ENCODE results near the gene CACNA1F.

Gene CACNA1F

DNA sequence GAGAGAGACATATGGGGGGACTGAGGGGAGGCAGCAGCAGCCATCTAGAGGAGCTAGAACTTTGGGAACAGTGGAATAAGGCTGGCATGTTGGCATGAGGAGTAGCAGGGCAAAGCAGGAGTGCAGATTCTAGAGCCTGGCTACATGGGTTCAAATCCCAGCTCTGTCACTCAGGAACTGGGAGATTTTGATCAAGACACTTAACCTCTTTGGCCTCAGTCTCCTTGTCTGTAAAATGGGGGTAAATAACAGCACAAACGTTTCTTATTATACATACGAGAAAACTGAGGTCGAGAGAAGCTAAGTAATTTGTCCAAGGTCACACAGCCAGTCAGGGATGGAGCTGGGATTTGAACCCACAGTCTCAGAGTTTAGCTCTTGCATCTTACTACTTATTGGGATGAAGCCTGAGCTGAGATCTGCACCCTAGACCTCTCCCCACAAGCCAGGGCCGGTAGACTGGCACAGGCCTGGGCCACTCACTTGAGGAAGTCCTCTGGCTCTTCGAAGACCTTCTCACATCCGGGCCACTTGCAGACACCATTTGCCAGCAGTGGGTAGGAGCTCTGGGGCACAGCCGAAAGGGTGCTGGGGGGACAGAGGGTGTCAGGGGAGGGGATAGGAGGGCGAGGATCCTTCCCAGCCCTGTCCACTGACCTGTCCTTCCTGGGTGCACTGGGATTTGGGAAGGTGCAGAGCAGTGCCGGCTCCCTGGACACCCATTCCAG lies 23.3 kb upstream of the CACNA1F start:
- no peak overlapping the region for H3K9ac ChIP-seq (ENCODE audit: low read depth, low read length)
- H3K4me2 ChIP-seq (ENCODE audit: low read length) = no peak overlapping the region
- H3K9me3 ChIP-seq (replicated peaks; ENCODE audit: low read length) = no peaks in the 10 kb centered on the region
- H3K4me3 ChIP-seq (ENCODE audit: low read length) = no peak overlapping the region
- H3K27me3 ChIP-seq (ENCODE audit: control insufficient read depth, insufficient read depth, low read length) = no peaks in the 10 kb centered on the region
- H3K36me3 ChIP-seq (ENCODE audit: insufficient read depth, low read length) = no peaks in the 10 kb centered on the region
- H3K4me1 ChIP-seq (ENCODE audit: control insufficient read depth, insufficient read depth, low read length) = no peaks in the 10 kb centered on the region

DNA sequence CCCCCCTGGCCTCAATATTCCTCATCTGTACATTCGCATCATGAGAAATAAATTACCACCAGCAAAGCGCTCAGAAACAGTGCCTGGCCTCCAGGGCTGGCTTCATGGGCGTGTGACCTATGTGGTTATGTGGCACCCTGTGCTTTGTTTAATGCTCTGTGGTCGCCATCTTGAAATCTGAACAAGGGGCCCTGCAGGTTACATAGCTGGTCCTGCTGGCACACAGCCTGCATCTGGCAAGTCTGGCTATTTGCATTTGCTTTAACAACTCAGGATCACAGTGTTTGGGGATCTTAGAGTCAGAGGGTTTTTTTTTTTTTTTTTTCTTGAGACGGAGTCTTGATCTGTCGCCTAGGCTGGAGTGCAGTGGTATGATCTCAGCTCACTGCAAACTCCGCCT lies 21.5 kb upstream of the CACNA1F start:
- no peak overlapping the region for H3K4me2 ChIP-seq (ENCODE audit: low read length)
- H3K36me3 ChIP-seq (ENCODE audit: insufficient read depth, low read length) = no peaks in the 10 kb centered on the region
- no peaks in the 10 kb centered on the region for H3K27me3 ChIP-seq (ENCODE audit: control insufficient read depth, insufficient read depth, low read length)
- H3K4me1 ChIP-seq (ENCODE audit: control insufficient read depth, insufficient read depth, low read length) = no peaks in the 10 kb centered on the region
- H3K9ac ChIP-seq (ENCODE audit: low read depth, low read length) = no peak overlapping the region
- H3K4me3 ChIP-seq (ENCODE audit: low read length) = no peak overlapping the region
- H3K9me3 ChIP-seq (replicated peaks; ENCODE audit: low read length) = no peaks in the 10 kb centered on the region

DNA sequence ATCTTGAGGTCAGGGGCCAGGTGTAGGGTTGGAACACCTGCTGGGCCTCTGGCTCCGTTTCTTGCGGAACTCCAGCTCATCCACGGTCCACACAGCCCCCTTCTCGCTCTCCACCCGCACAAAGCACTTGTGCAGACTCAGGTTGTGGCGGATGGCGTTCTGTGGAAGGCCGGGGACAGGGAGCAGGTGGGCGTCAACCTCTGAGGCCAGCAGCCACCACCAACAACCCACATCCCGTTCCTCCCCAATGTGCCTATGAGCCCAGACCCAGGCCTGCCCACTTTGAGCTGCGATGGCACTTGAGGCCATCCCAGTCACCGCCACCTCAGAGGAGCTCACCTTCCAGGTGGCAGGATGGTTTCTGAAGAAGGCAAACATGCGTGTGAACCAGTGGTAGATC lies 18.2 kb upstream of the CACNA1F start:
- H3K9ac ChIP-seq (ENCODE audit: low read depth, low read length) = no peak overlapping the region

DNA sequence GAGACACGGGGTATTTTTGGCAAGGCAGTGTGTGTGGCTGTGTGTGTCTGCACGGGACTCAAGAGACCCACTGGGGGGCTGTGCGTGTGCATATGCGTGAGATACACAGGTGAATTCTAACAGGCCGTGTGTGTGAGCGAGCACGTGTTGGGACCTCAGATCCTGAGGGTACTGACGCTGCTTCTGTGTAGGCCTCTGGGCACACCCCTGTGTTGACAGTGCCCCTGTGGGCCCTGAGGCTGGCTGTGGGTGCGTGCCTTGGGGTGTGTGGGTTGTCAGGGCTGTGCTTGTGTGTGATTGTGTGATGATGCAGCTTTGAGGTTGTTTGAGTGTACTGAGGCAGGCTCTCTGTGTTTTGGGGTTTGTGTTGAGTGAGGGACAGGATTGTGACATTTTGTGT lies 17.4 kb upstream of the CACNA1F start:
- Histone ChIP-seq H3K9me3 (replicated peaks; ENCODE audit: low read length) (no peaks in the 10 kb centered on the region), H3K4me3 (ENCODE audit: low read length) (no peak overlapping the region), H3K9ac (ENCODE audit: low read depth, low read length) (no peak overlapping the region), H3K4me2 (ENCODE audit: low read length) (no peak overlapping the region), H3K4me1 (ENCODE audit: control insufficient read depth, insufficient read depth, low read length) (no peaks in the 10 kb centered on the region), H3K36me3 (ENCODE audit: insufficient read depth, low read length) (peaks cover 8% of the 10 kb centered on the region), H3K27me3 (ENCODE audit: control insufficient read depth, insufficient read depth, low read length) (no peaks in the 10 kb centered on the region)

More for the DNA sequence above, 18.2 kb upstream of the CACNA1F start:
- Histone ChIP-seq H3K27me3 (ENCODE audit: control insufficient read depth, insufficient read depth, low read length) (no peaks in the 10 kb centered on the region), H3K9me3 (replicated peaks; ENCODE audit: low read length) (no peaks in the 10 kb centered on the region), H3K36me3 (ENCODE audit: insufficient read depth, low read length) (peaks cover 8% of the 10 kb centered on the region), H3K4me1 (ENCODE audit: control insufficient read depth, insufficient read depth, low read length) (no peaks in the 10 kb centered on the region), H3K4me3 (ENCODE audit: low read length) (no peak overlapping the region), H3K4me2 (ENCODE audit: low read length) (no peak overlapping the region)

DNA sequence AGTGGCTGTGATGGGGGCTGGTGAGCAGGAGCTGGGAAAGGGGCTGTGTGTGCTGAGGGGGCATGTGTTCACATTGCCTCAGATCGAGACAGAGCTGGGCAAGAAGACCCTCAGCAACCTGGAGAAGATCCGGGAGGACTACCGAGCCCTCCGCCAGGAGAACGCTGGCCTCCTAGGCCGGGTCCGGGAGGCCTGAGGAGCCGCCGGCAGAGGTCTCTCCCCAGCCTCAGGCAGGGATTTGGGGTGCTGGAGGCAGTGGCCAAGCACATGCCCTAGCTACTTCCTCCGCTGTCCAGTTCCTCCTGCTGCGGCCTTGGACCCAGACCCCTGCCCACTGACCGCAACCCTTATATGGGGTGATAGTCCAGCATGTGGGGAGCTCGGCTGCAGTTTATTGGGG lies 16.9 kb upstream of the CACNA1F start:
- no peaks in the 10 kb centered on the region for H3K27me3 ChIP-seq (ENCODE audit: control insufficient read depth, insufficient read depth, low read length)
- no peak overlapping the region for H3K4me3 ChIP-seq (ENCODE audit: low read length)
- H3K4me1 ChIP-seq (ENCODE audit: control insufficient read depth, insufficient read depth, low read length) = no peaks in the 10 kb centered on the region
- peaks cover 8% of the 10 kb centered on the region for H3K36me3 ChIP-seq (ENCODE audit: insufficient read depth, low read length)
- H3K9me3 ChIP-seq (replicated peaks; ENCODE audit: low read length) = no peaks in the 10 kb centered on the region
- no peak overlapping the region for H3K4me2 ChIP-seq (ENCODE audit: low read length)
- no peak overlapping the region for H3K9ac ChIP-seq (ENCODE audit: low read depth, low read length)

DNA sequence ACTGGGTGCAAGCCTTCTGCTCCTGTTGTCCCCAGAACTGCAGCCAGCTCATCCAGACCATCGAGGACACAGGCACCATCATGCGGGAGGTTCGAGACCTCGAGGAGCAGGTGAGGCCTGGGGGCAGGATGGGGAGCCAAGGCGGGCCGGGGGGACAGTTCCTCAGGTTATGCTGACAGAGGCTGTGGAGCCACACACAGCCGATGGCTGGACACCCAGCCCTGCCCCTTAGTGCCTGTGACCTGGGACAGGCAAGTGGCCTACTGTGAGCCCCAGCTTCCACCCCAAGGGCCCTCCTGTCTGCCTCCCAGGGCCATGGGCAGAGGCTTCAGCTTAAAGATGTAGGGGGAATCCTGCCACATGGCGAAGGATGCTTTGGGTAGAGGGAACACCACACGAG lies 16.5 kb upstream of the CACNA1F start:
- Histone ChIP-seq H3K27me3 (ENCODE audit: control insufficient read depth, insufficient read depth, low read length) (no peaks in the 10 kb centered on the region), H3K4me1 (ENCODE audit: control insufficient read depth, insufficient read depth, low read length) (no peaks in the 10 kb centered on the region), H3K36me3 (ENCODE audit: insufficient read depth, low read length) (peaks cover 8% of the 10 kb centered on the region), H3K4me2 (ENCODE audit: low read length) (no peak overlapping the region), H3K9me3 (replicated peaks; ENCODE audit: low read length) (no peaks in the 10 kb centered on the region), H3K9ac (ENCODE audit: low read depth, low read length) (no peak overlapping the region), H3K4me3 (ENCODE audit: low read length) (no peak overlapping the region)

DNA sequence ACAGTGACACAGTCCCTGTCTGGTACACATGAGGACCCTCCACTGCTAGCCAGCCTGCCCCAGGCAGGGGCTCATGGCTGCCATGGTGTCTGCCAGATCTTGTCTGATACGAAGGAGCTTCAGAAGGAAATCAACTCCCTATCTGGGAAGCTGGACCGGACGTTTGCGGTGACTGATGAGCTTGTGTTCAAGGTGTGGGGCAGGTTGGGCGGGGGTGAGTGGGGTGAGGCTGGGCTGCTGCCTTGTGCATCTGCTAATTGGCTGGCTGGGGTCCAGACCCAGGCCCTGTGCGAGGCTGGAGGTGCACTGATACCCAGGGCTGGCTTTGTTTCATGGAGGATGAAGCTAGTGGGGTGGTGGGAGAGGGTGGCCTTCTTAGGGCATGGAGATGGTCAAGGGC lies 15.9 kb upstream of the CACNA1F start:
- Histone ChIP-seq H3K4me3 (ENCODE audit: low read length) (no peak overlapping the region), H3K9me3 (replicated peaks; ENCODE audit: low read length) (no peaks in the 10 kb centered on the region), H3K9ac (ENCODE audit: low read depth, low read length) (no peak overlapping the region), H3K4me1 (ENCODE audit: control insufficient read depth, insufficient read depth, low read length) (no peaks in the 10 kb centered on the region), H3K27me3 (ENCODE audit: control insufficient read depth, insufficient read depth, low read length) (no peaks in the 10 kb centered on the region), H3K4me2 (ENCODE audit: low read length) (no peak overlapping the region), H3K36me3 (ENCODE audit: insufficient read depth, low read length) (peaks cover 8% of the 10 kb centered on the region)

DNA sequence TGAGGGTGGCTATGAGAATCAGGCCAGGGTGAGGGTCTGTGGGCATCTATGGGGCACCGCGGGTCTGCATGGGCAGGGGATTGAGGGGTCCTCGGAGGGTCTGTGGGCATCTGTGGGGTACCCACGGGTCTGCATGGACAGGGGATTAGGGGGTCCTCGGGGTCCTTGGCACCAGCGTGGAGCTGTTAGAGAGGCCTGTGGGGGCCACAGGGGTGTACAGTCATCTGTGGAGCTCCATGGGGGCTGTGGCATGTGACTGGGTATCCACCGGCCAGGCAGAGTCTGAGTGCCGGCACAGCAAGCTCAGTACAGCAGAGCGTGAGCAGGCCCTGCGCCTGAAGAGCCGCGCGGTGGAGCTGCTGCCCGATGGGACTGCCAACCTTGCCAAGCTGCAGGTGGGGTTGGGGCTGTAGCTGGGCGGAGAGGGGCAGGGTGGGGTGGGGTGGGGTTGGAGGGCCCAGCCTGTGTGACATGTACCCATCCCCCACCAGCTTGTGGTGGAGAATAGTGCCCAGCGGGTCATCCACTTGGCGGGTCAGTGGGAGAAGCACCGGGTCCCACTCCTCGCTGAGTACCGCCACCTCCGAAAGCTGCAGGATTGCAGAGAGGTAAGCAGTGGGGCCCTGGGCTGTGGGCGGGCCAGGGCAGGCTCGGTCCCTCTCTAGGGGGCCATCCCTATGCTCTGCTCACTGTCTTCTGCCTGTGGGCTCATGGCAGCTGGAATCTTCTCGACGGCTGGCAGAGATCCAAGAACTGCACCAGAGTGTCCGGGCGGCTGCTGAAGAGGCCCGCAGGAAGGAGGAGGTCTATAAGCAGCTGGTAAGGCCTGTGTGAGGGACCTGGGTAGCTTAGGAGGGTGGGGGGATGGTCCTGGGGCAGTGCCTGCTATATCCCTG lies 15.0 kb upstream of the CACNA1F start:
- Histone ChIP-seq H3K4me2 (ENCODE audit: low read length) (no peak overlapping the region), H3K4me1 (ENCODE audit: control insufficient read depth, insufficient read depth, low read length) (no peaks in the 10 kb centered on the region), H3K36me3 (ENCODE audit: insufficient read depth, low read length) (peaks cover 8% of the 10 kb centered on the region), H3K4me3 (ENCODE audit: low read length) (no peak overlapping the region), H3K27me3 (ENCODE audit: control insufficient read depth, insufficient read depth, low read length) (no peaks in the 10 kb centered on the region), H3K9me3 (replicated peaks; ENCODE audit: low read length) (no peaks in the 10 kb centered on the region), H3K9ac (ENCODE audit: low read depth, low read length) (no peak overlapping the region)

DNA sequence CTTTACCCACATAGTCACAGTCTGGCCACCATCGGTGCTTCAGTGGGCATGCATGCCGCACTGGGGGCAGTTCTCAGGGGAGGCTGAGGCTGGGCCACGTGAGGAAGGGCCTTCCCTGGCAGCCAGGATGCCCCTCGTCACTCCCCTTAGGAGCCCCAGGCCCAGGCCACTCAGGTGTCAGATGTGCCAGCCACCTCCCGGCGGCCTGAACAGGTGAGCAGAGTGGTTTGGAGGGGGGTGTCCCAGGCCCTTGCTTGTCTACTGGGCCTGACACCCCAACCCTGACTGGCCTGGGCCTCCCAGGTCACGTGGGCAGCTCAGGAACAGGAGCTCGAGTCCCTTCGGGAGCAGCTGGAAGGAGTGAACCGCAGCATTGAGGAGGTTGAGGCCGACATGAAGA lies 14.2 kb upstream of the CACNA1F start:
- Histone ChIP-seq H3K4me1 (ENCODE audit: control insufficient read depth, insufficient read depth, low read length) (no peaks in the 10 kb centered on the region), H3K27me3 (ENCODE audit: control insufficient read depth, insufficient read depth, low read length) (no peaks in the 10 kb centered on the region), H3K4me3 (ENCODE audit: low read length) (no peak overlapping the region), H3K9me3 (replicated peaks; ENCODE audit: low read length) (no peaks in the 10 kb centered on the region), H3K4me2 (ENCODE audit: low read length) (no peak overlapping the region), H3K36me3 (ENCODE audit: insufficient read depth, low read length) (peaks cover 8% of the 10 kb centered on the region), H3K9ac (ENCODE audit: low read depth, low read length) (no peak overlapping the region)

DNA sequence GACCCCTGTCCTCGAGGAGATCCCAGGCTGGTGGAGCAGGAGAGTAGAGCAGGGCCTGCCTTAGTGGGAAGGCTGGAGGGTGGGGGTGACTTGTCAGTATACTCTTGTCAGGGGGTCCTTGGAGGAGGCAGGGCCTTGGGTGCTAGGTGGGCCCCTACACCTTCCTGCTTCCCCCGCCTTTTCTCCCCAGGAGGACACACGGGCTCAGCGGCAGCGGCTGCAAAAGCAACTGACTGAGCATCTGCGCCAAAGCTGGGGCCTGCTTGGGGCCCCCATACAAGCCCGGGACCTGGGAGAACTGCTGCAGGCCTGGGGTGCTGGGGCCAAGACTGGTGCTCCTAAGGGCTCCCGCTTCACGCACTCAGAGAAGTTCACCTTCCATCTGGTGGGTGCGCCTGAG lies 13.4 kb upstream of the CACNA1F start:
- H3K4me3 ChIP-seq (ENCODE audit: low read length) = no peak overlapping the region
- no peaks in the 10 kb centered on the region for H3K27me3 ChIP-seq (ENCODE audit: control insufficient read depth, insufficient read depth, low read length)
- peaks cover 8% of the 10 kb centered on the region for H3K36me3 ChIP-seq (ENCODE audit: insufficient read depth, low read length)

DNA sequence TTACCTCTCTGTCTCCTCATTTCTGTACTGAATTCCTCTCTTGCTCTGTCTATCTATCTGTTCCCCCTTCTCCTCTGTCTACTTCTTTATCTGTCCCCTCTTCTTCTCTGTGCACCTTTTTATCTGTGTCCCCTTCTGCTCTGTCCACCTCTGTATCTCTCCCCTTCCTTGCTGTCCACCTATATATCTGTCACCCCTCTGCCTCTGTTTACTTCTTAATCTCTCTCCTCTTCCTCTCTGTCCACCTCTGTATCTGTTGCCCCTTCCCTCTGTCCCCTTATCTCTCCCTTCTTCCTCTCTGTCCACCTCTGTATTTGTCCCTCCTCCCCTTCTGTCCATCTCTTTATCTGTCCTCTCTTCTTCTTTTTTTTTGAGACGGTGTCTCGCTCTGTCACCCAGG lies 11.1 kb upstream of the CACNA1F start:
- Histone ChIP-seq H3K9me3 (replicated peaks; ENCODE audit: low read length) (no peaks in the 10 kb centered on the region), H3K4me1 (ENCODE audit: control insufficient read depth, insufficient read depth, low read length) (no peaks in the 10 kb centered on the region), H3K9ac (ENCODE audit: low read depth, low read length) (no peak overlapping the region), H3K27me3 (ENCODE audit: control insufficient read depth, insufficient read depth, low read length) (no peaks in the 10 kb centered on the region), H3K4me2 (ENCODE audit: low read length) (no peak overlapping the region), H3K4me3 (ENCODE audit: low read length) (no peak overlapping the region), H3K36me3 (ENCODE audit: insufficient read depth, low read length) (peaks cover 8% of the 10 kb centered on the region)

More for the DNA sequence above, 13.4 kb upstream of the CACNA1F start:
- no peaks in the 10 kb centered on the region for H3K9me3 ChIP-seq (replicated peaks; ENCODE audit: low read length)
- H3K4me1 ChIP-seq (ENCODE audit: control insufficient read depth, insufficient read depth, low read length) = no peaks in the 10 kb centered on the region
- H3K4me2 ChIP-seq (ENCODE audit: low read length) = no peak overlapping the region
- H3K9ac ChIP-seq (ENCODE audit: low read depth, low read length) = no peak overlapping the region

Data from skeletal muscle satellite cell (primary cell).